DMS153 treated with DMSO at 0.1 percent for 48 hours (cell line): ENCODE results near the gene ACTL7A.

Source experiments
- DNase-seq: peaks from one replicate; lab custom pipeline; 2025; ENCODE audit not compliant: unreplicated experiment; lab: John Stamatoyannopoulos, UW

Gene ACTL7A

GRCh38 chr9:108910914-108911313, 48.8 kb downstream of the ACTL7A start:
- no peak for DNase-seq

- no peak for DNase-seq
These were observed 49.8 kb downstream of the ACTL7A start for GRCh38 chr9:108911820-108912219.
